ENCODE measurements around the gene TERT. TPM values are rescaled to one million over a fixed set of nuclear protein-coding genes. Genes with fewer than 3 reads are reported as not detected.

The TERT gene
- total and polyA plus RNA-seq, 2 donors (not counting 1 experiment from before 2014, with no cell fraction given) = 0.24 to 0.39 TPM

DNA sequence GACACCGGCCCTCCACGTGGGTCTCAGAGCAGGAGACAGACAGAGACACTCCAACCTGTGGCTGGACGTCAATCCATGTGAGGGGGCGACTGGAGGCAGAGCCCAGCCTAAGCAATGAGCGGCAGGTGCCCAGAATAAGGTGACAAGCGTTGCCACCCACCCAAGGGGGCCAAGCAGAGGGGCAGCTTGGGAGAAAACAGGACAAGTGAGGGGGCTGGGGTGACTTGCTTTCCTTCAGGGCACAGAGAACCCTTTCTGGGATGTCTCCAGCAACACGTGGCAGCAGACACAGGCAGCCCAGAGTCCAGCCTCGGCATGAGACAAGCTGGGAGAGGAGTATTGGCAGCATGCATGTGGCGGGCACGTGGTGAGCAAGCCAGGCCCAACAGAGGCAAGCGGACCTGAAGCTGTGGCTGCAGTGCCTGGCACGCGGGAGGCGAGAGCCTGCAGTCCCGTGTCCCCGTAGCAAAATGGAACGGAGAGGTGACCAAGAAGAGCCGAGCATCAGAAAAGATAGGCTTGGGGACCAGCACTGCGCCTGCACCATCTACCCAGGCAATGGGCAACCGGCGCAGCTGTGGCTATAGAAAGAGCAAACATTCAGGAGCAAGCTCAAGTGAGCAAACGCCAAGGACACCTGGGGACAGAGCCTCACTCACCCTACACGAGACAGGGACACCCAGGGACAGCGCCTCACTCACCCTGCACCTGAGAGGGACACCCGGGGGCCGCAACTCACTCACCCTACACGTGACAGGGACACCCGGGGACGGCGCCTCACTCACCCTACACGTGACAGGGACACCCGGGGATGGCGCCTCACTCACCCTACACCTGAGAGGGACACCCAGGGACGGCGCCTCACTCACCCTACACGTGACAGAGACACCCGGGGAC, 6.2 kb downstream of the TERT start:
- Mint-ChIP-seq H3K9me3 (ENCODE audit: insufficient read depth) (peaks cover 2% of the 10 kb centered on the region), H3K27ac (no peak overlapping the region), H3K4me3 (no peak overlapping the region), H3K4me1 (peaks cover 4% of the 10 kb centered on the region), H3K27me3 (peaks cover 8% of the 10 kb centered on the region)
- H3K4me1 ChIP-seq (ENCODE audit: control insufficient read depth in 2 of 2, insufficient read depth in 2 of 2, low read length in 2 of 2) = peaks cover 0 to under 1% of the 10 kb centered on the region in 2 donors
- no peaks in the 10 kb centered on the region for H4K20me1 ChIP-seq (ENCODE audit: control insufficient read depth, insufficient read depth, low read length, poor library complexity, severe bottlenecking)
- peaks cover 0 to 9% (median 1%) of the 10 kb centered on the region in 3 donors for H3K9me3 ChIP-seq (ENCODE audit: control extremely low read depth in 1 of 3, control insufficient read depth in 2 of 3, insufficient read depth in 1 of 3, low read length in 2 of 3)
- 96% methylated on average over 25 of the region's 37 CpGs for WGBS (ENCODE audit: insufficient coverage)
- no peak for ATAC-seq (ENCODE audit: low read depth)
- H3K9ac ChIP-seq (ENCODE audit: low read length) = no peak overlapping the region
- no peak overlapping the region for H3K27ac ChIP-seq (ENCODE audit: low read length in 2 of 2)
- intact Hi-C loops (cut with micrococcal nuclease) = no loop called here
- no peak overlapping the region for H3K4me3 ChIP-seq (ENCODE audit: control extremely low read depth in 1 of 5, extremely low read depth in 1 of 5, insufficient read depth in 1 of 5, low read depth in 2 of 5, low read length in 4 of 5)
- ChIA-PET POLR2A (no interaction called here), CTCF (no interaction called here)
- H3K79me2 ChIP-seq (ENCODE audit: control insufficient read depth, insufficient read depth, low read length) = no peaks in the 10 kb centered on the region
- H2AFZ ChIP-seq (ENCODE audit: insufficient read depth, low read depth, low read length, poor library complexity, severe bottlenecking) = no peak overlapping the region
- H3K27me3 ChIP-seq (replicated peaks in 1 of 4; ENCODE audit: control extremely low read depth in 1 of 4, control insufficient read depth in 3 of 4, insufficient read depth in 4 of 4, low read length in 3 of 4) = peaks cover 0 to 2% (median 0%) of the 10 kb centered on the region in 4 experiments
- no peak overlapping the region for H3K4me2 ChIP-seq (replicated peaks; ENCODE audit: low read depth, low read length, poor library complexity, severe bottlenecking)
- H3K36me3 ChIP-seq (replicated peaks in 1 of 2; ENCODE audit: control extremely low read depth in 1 of 2, control insufficient read depth in 1 of 2, extremely low read depth in 1 of 2, insufficient read depth in 2 of 2, low read length in 1 of 2) = no peaks in the 10 kb centered on the region
- TF ChIP-seq, protein P1, sequence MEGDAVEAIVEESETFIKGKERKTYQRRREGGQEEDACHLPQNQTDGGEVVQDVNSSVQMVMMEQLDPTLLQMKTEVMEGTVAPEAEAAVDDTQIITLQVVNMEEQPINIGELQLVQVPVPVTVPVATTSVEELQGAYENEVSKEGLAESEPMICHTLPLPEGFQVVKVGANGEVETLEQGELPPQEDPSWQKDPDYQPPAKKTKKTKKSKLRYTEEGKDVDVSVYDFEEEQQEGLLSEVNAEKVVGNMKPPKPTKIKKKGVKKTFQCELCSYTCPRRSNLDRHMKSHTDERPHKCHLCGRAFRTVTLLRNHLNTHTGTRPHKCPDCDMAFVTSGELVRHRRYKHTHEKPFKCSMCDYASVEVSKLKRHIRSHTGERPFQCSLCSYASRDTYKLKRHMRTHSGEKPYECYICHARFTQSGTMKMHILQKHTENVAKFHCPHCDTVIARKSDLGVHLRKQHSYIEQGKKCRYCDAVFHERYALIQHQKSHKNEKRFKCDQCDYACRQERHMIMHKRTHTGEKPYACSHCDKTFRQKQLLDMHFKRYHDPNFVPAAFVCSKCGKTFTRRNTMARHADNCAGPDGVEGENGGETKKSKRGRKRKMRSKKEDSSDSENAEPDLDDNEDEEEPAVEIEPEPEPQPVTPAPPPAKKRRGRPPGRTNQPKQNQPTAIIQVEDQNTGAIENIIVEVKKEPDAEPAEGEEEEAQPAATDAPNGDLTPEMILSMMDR (IDR thresholded peaks at IDR 0.05) = no peak
- no peak for TF ChIP-seq EZH2 (IDR thresholded peaks at IDR 0.05; ENCODE audit: borderline replicate concordance, insufficient read depth, low read depth, low read length, poor library complexity, severe bottlenecking)
- DNase-seq = no peak

DNA sequence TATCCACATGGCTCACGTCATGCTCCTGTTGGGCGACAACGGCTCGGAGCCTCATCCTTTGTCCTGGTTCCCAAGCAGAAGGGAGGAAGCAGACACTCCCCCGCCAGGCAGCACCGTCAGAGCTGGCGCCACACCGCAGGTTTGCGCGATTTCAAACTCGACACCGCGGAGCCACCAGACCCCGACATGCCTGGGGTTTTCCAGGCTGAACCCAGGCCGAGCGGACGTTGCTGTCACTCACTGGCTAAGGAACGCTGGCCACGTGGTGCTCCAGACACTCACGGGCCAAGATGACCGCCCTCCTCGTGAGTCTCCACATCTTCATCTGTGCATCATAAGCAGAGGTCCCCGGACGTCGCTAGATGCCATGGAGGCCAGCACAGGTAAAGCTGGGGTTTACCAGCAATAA, 9.0 kb downstream of the TERT start:
- Histone ChIP-seq H2AFZ (ENCODE audit: insufficient read depth, low read depth, low read length, poor library complexity, severe bottlenecking) (no peak overlapping the region), H3K36me3 (replicated peaks in 1 of 2; ENCODE audit: control extremely low read depth in 1 of 2, control insufficient read depth in 1 of 2, extremely low read depth in 1 of 2, insufficient read depth in 2 of 2, low read length in 1 of 2) (no peaks in the 10 kb centered on the region), H3K27me3 (replicated peaks in 1 of 4; ENCODE audit: control extremely low read depth in 1 of 4, control insufficient read depth in 3 of 4, insufficient read depth in 4 of 4, low read length in 3 of 4) (no peaks in the 10 kb centered on the region), H4K20me1 (ENCODE audit: control insufficient read depth, insufficient read depth, low read length, poor library complexity, severe bottlenecking) (no peaks in the 10 kb centered on the region), H3K9ac (ENCODE audit: low read length) (no peak overlapping the region), H3K4me2 (replicated peaks; ENCODE audit: low read depth, low read length, poor library complexity, severe bottlenecking) (no peak overlapping the region), H3K79me2 (ENCODE audit: control insufficient read depth, insufficient read depth, low read length) (no peaks in the 10 kb centered on the region), H3K27ac (ENCODE audit: low read length in 2 of 2) (no peak overlapping the region), H3K9me3 (ENCODE audit: control extremely low read depth in 1 of 3, control insufficient read depth in 2 of 3, insufficient read depth in 1 of 3, low read length in 2 of 3) (peaks cover 0 to 9% (median 1%) of the 10 kb centered on the region in 3 donors), H3K4me3 (ENCODE audit: control extremely low read depth in 1 of 5, extremely low read depth in 1 of 5, insufficient read depth in 1 of 5, low read depth in 2 of 5, low read length in 4 of 5) (no peak overlapping the region), H3K4me1 (ENCODE audit: control insufficient read depth in 2 of 2, insufficient read depth in 2 of 2, low read length in 2 of 2) (no peaks in the 10 kb centered on the region)
- Mint-ChIP-seq H3K4me3 (no peak overlapping the region), H3K9me3 (ENCODE audit: insufficient read depth) (peaks cover 2% of the 10 kb centered on the region), H3K4me1 (no peaks in the 10 kb centered on the region), H3K27ac (no peak overlapping the region), H3K27me3 (peaks cover 8% of the 10 kb centered on the region)
- DNase-seq = no peak
- intact Hi-C loops (cut with micrococcal nuclease) = no loop called here
- CTCF ChIA-PET = no interaction called here
- POLR2A ChIA-PET = no interaction called here
- no peak for ATAC-seq (ENCODE audit: low read depth)
- TF ChIP-seq EZH2 (IDR thresholded peaks at IDR 0.05; ENCODE audit: borderline replicate concordance, insufficient read depth, low read depth, low read length, poor library complexity, severe bottlenecking) = no peak
- TF ChIP-seq, protein P1 (IDR thresholded peaks at IDR 0.05) = no peak
- 97% methylated on average over 25 of the region's 25 CpGs for WGBS (ENCODE audit: insufficient coverage)
